Daoy (cell line): ENCODE measurements around the gene CD48. TPM values are rescaled to one million over a fixed set of nuclear protein-coding genes. Genes with fewer than 3 reads are reported as not detected.
"Not testable (repeated sequence)": the region's sequence is repeated elsewhere in the genome, so short reads cannot be mapped to it uniquely, and the experiment has no call there.

ENCODE experiments used
- DNase-seq: peaks from one replicate; pipeline ENCODE4 v3.0.0-alpha.2; 2015; ENCODE audit warnings: low read depth
- total RNA-seq: library from RNA; depleted of rRNA; stranded (reverse); fragments of >200 nt; shearing (Covaris generic); gene quantifications from 2 replicates; pipeline ENCODE4 v1.2.3, GENCODE V29; 2014

The CD48 gene
- total RNA-seq, 1 experiment from 2014 or later: not detected

GRCh38 chr1:160713161-160713560 lies 1.5 kb upstream of the CD48 start:
- DNase-seq: no peak

GRCh38 chr1:160712525-160713080 lies 981 bp upstream of the CD48 start:
- DNase-seq: not testable (repeated sequence)

- no peak for DNase-seq
These were observed 383 bp downstream of the CD48 start for GRCh38 chr1:160711276-160711601.

GRCh38 chr1:160710517-160711252 lies 937 bp downstream of the CD48 start:
- DNase-seq: no peak

GRCh38 chr1:160709715-160710114 lies 1.9 kb downstream of the CD48 start:
- DNase-seq: no peak

- DNase-seq: no peak
These were observed 2.8 kb downstream of the CD48 start for GRCh38 chr1:160708801-160709200.

GRCh38 chr1:160708118-160708517 lies 3.5 kb downstream of the CD48 start:
- DNase-seq: no peak

GRCh38 chr1:160707236-160708064 lies 4.2 kb downstream of the CD48 start:
- no peak for DNase-seq

GRCh38 chr1:160706526-160707235 lies 4.9 kb downstream of the CD48 start:
- DNase-seq: no peak

- DNase-seq: no peak
These were observed 5.9 kb downstream of the CD48 start for GRCh38 chr1:160705742-160706141.

- not testable (repeated sequence) for DNase-seq
These were observed 6.4 kb downstream of the CD48 start for GRCh38 chr1:160705212-160705621.

GRCh38 chr1:160704250-160704649 lies 7.4 kb downstream of the CD48 start:
- no peak for DNase-seq

- no peak for DNase-seq
These were observed 9.5 kb downstream of the CD48 start for GRCh38 chr1:160702100-160702499.

- DNase-seq: not testable (repeated sequence)
These were observed 19.2 kb downstream of the CD48 start for GRCh38 chr1:160692390-160692789.

- no peak for DNase-seq
These were observed 26.4 kb downstream of the CD48 start for GRCh38 chr1:160685266-160685665.

GRCh38 chr1:160682983-160683865 lies 28.4 kb downstream of the CD48 start:
- no peak for DNase-seq

- DNase-seq: no peak
These were observed 29.8 kb downstream of the CD48 start for GRCh38 chr1:160681891-160682140.

GRCh38 chr1:160681066-160681890 lies 30.3 kb downstream of the CD48 start:
- DNase-seq: peak; percentile 90

GRCh38 chr1:160680399-160680798 lies 31.2 kb downstream of the CD48 start:
- DNase-seq: no peak

GRCh38 chr1:160679893-160680292 lies 31.7 kb downstream of the CD48 start:
- DNase-seq: no peak
